ENCODE results near the gene CYP4X1. TPM values are rescaled to one million over a fixed set of nuclear protein-coding genes. Genes with fewer than 3 reads are reported as not detected.

CYP4X1 gene
- total RNA-seq, 4 donors from 2014 or later, result 3.0 to 11.2 (median 4.1) TPM

GRCh38 chr1:47013293-47013692 is 10.2 kb upstream of the CYP4X1 start:
- no peak for DNase-seq (ENCODE audit: extremely low spot score)
- no peak overlapping the region for H3K4me3 ChIP-seq
- intact Hi-C loops (cut with DNase I), result no loop called here
- no peak for TF ChIP-seq CTCF (IDR thresholded peaks at IDR 0.05)
- TF ChIP-seq POLR2A (IDR thresholded peaks at IDR 0.05; ENCODE audit: low read depth), result no peak
- TF ChIP-seq POLR2AphosphoS5 (IDR thresholded peaks at IDR 0.05), result no peak
- TF ChIP-seq EP300 (IDR thresholded peaks at IDR 0.05), result no peak
- no peaks in the 10 kb centered on the region for H3K27me3 ChIP-seq
- no peaks in the 10 kb centered on the region for H3K9me3 ChIP-seq
- WGBS, result 70% methylated on average over 2 of the region's 2 CpGs
- H3K4me1 ChIP-seq, result no peaks in the 10 kb centered on the region
- H3K27ac ChIP-seq (replicated peaks in 1 of 4), result no peak overlapping the region
- no peaks in the 10 kb centered on the region for H3K36me3 ChIP-seq

GRCh38 chr1:47021070-47021469 is 2.4 kb upstream of the CYP4X1 start:
- Histone ChIP-seq H3K9me3 (no peaks in the 10 kb centered on the region), H3K36me3 (no peaks in the 10 kb centered on the region), H3K27me3 (peaks cover 0 to 37% (median 8%) of the 10 kb centered on the region in 4 donors), H3K4me1 (peaks cover 0 to 15% (median 12%) of the 10 kb centered on the region in 4 donors), H3K4me3 (no peak overlapping the region), H3K27ac (replicated peaks in 1 of 4) (no peak overlapping the region)
- no peak for DNase-seq (ENCODE audit: extremely low spot score)
- 75% methylated on average over 2 of the region's 2 CpGs for WGBS
- TF ChIP-seq POLR2A (IDR thresholded peaks at IDR 0.05; ENCODE audit: low read depth) (no peak), EP300 (IDR thresholded peaks at IDR 0.05) (no peak)
- intact Hi-C loops (cut with DNase I), result no loop called here

- Histone ChIP-seq H3K36me3 (no peaks in the 10 kb centered on the region), H3K4me1 (peaks cover 0 to 15% (median 12%) of the 10 kb centered on the region in 4 donors), H3K27ac (replicated peaks in 1 of 4) (no peak overlapping the region), H3K27me3 (peaks cover 0 to 43% (median 8%) of the 10 kb centered on the region in 4 donors), H3K4me3 (peak overlapping the region in 3 of 4 donors; percentile 40 to 50 (median 46)), H3K9me3 (no peaks in the 10 kb centered on the region)
- 31% methylated on average over 8 of the region's 8 CpGs for WGBS
- no peak for TF ChIP-seq POLR2A (IDR thresholded peaks at IDR 0.05; ENCODE audit: low read depth)
- TF ChIP-seq CTCF (IDR thresholded peaks at IDR 0.05), result no peak
- TF ChIP-seq POLR2AphosphoS5 (IDR thresholded peaks at IDR 0.05), result no peak
- no peak for TF ChIP-seq EP300 (IDR thresholded peaks at IDR 0.05)
- intact Hi-C loops (cut with DNase I), result no loop called here
- peak; percentile 24 for DNase-seq (ENCODE audit: extremely low spot score)
Observed at GRCh38 chr1:47024141-47024801, 802 bp downstream of the CYP4X1 start.

GRCh38 chr1:47030170-47030805 is 6.8 kb downstream of the CYP4X1 start:
- TF ChIP-seq POLR2AphosphoS5 (IDR thresholded peaks at IDR 0.05), result no peak
- TF ChIP-seq CTCF (IDR thresholded peaks at IDR 0.05), result no peak
- no peak for TF ChIP-seq EP300 (IDR thresholded peaks at IDR 0.05)
- TF ChIP-seq POLR2A (IDR thresholded peaks at IDR 0.05; ENCODE audit: low read depth), result no peak
- peaks cover 0 to 13% (median 0%) of the 10 kb centered on the region in 4 donors for H3K27me3 ChIP-seq
- H3K36me3 ChIP-seq, result peaks cover 0 to 20% (median 0%) of the 10 kb centered on the region in 4 donors
- no peak overlapping the region for H3K4me3 ChIP-seq
- DNase-seq (ENCODE audit: extremely low spot score), result peak; percentile 57
- intact Hi-C loops (cut with DNase I), result no loop called here
- H3K4me1 ChIP-seq, result peaks cover 0 to 14% (median 9%) of the 10 kb centered on the region in 4 donors
- no peaks in the 10 kb centered on the region for H3K9me3 ChIP-seq
- WGBS, result 77% methylated on average over 3 of the region's 3 CpGs
- H3K27ac ChIP-seq (replicated peaks in 1 of 4), result peak overlapping the region in 2 of 4 donors; percentile 22 to 28

- Histone ChIP-seq H3K9me3 (no peaks in the 10 kb centered on the region), H3K36me3 (peaks cover 0 to 20% (median 0%) of the 10 kb centered on the region in 4 donors), H3K27me3 (peaks cover 0 to 6% (median 0%) of the 10 kb centered on the region in 4 donors), H3K27ac (replicated peaks in 1 of 4) (peak overlapping the region in 2 of 4 donors; percentile 22 to 28), H3K4me1 (peaks cover 0 to 14% (median 9%) of the 10 kb centered on the region in 4 donors), H3K4me3 (no peak overlapping the region)
- TF ChIP-seq EP300 (IDR thresholded peaks at IDR 0.05) (no peak), POLR2A (IDR thresholded peaks at IDR 0.05; ENCODE audit: low read depth) (no peak), POLR2AphosphoS5 (IDR thresholded peaks at IDR 0.05) (no peak), CTCF (IDR thresholded peaks at IDR 0.05) (no peak)
- 34% methylated on average over 3 of the region's 3 CpGs for WGBS
- intact Hi-C loops (cut with DNase I), result no loop called here
- DNase-seq (ENCODE audit: extremely low spot score), result peak; percentile 14
Observed at GRCh38 chr1:47031059-47031458, 7.6 kb downstream of the CYP4X1 start.

Data from esophagus muscularis mucosa (tissue), 4 donors.